PFSK-1 (cell line): ENCODE measurements around the gene CDC42BPB.

Experiments
- FOXP2 ChIP-seq: optimal IDR thresholded peaks from 2 replicates; pipeline ENCODE3; 2011; ENCODE audit warnings: borderline replicate concordance, control low read depth, inconsistent platforms; ENCODE audit not compliant: insufficient read depth; ENCODE audit errors: extremely low read length, extremely low read depth
- POLR2AphosphoS5 ChIP-seq: IDR thresholded peaks from 2 replicates; pipeline ENCODE4 v1.6.1; 2012; ENCODE audit warnings: low read depth, mild to moderate bottlenecking, control low read depth, low read length, moderate library complexity
- SIN3A ChIP-seq: IDR thresholded peaks from 2 replicates; pipeline ENCODE4 v1.6.1; 2012; ENCODE audit warnings: mild to moderate bottlenecking, low read length, moderate library complexity, borderline replicate concordance; ENCODE audit not compliant: insufficient read depth
- TAF1 ChIP-seq: IDR thresholded peaks from 2 replicates; pipeline ENCODE4 v1.6.1; 2012; ENCODE audit warnings: low read length, control low read depth, borderline replicate concordance; ENCODE audit not compliant: insufficient read depth
- TF ChIP-seq, protein P1 (sequence below), 2 experiments: IDR thresholded peaks; 2 replicates each; pipeline versions ENCODE4 v1.6.1 to v1.8.0; 2011 to 2012; ENCODE audit warnings: low read depth in 2 of 2, low read length in 2 of 2, control low read depth in 1 of 2, inconsistent platforms in 1 of 2, mild to moderate bottlenecking in 1 of 2, moderate library complexity in 1 of 2; ENCODE audit not compliant: insufficient read depth in 1 of 2

Gene CDC42BPB

DNA sequence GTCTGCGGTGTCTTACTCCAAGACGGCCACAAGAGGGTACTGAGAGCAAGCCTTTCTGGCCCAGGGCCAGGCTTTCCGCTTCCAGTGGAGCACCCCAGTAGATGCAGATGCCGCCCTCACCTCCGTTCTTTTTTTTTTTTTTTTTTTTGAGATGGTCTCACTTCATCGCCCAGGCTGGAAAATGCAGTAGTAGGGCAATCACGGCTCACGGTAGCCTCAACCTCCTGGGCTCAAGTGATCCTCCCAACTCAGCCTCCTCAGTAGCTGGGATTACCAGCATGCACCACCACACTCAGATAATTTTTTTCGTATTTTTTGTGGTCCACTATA is 21.0 kb upstream of the CDC42BPB start:
- TF ChIP-seq FOXP2 (no peak), SIN3A (no peak), TAF1 (no peak), POLR2AphosphoS5 (no peak)
- TF ChIP-seq, protein P1, sequence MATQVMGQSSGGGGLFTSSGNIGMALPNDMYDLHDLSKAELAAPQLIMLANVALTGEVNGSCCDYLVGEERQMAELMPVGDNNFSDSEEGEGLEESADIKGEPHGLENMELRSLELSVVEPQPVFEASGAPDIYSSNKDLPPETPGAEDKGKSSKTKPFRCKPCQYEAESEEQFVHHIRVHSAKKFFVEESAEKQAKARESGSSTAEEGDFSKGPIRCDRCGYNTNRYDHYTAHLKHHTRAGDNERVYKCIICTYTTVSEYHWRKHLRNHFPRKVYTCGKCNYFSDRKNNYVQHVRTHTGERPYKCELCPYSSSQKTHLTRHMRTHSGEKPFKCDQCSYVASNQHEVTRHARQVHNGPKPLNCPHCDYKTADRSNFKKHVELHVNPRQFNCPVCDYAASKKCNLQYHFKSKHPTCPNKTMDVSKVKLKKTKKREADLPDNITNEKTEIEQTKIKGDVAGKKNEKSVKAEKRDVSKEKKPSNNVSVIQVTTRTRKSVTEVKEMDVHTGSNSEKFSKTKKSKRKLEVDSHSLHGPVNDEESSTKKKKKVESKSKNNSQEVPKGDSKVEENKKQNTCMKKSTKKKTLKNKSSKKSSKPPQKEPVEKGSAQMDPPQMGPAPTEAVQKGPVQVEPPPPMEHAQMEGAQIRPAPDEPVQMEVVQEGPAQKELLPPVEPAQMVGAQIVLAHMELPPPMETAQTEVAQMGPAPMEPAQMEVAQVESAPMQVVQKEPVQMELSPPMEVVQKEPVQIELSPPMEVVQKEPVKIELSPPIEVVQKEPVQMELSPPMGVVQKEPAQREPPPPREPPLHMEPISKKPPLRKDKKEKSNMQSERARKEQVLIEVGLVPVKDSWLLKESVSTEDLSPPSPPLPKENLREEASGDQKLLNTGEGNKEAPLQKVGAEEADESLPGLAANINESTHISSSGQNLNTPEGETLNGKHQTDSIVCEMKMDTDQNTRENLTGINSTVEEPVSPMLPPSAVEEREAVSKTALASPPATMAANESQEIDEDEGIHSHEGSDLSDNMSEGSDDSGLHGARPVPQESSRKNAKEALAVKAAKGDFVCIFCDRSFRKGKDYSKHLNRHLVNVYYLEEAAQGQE (IDR thresholded peaks at IDR 0.05; ENCODE audit: insufficient read depth in 1 of 2, low read depth in 2 of 2, low read length in 2 of 2): no peak

DNA sequence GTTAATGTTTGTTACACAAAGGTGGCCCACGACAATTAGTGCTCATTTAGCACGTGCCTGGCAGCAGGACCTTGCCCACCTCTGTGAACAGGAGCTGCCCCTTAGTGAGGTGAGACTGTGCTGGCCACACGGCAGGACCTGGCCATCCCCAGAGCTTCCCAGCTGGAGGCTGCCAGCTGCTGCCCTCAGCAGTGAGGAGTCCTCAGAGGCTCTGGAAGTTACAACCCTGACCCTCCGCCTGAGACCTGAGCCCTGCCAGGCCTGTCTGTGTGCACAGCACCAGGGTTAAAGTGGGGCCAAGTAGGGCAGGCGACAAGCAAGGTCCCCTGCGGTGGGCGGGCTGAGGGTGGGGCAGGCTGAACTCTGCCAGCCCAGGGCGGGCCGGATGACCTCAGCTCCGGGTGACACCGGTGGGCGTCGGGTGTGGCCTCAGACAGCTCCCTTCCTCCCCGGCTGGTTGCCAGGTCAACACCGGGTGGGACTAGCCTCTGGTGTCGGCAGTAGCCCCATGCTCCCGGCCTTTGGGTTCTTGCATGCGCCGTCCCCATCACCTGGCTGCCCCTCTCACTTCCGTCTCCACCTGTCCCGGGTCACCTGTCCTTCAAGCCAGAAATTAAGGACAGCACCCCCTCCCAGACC is 17.5 kb upstream of the CDC42BPB start:
- TF ChIP-seq SIN3A (no peak), TAF1 (no peak), FOXP2 (peak; percentile 25), POLR2AphosphoS5 (no peak)
- TF ChIP-seq, protein P1 (IDR thresholded peaks at IDR 0.05; ENCODE audit: insufficient read depth in 1 of 2, low read depth in 2 of 2, low read length in 2 of 2): no peak

DNA sequence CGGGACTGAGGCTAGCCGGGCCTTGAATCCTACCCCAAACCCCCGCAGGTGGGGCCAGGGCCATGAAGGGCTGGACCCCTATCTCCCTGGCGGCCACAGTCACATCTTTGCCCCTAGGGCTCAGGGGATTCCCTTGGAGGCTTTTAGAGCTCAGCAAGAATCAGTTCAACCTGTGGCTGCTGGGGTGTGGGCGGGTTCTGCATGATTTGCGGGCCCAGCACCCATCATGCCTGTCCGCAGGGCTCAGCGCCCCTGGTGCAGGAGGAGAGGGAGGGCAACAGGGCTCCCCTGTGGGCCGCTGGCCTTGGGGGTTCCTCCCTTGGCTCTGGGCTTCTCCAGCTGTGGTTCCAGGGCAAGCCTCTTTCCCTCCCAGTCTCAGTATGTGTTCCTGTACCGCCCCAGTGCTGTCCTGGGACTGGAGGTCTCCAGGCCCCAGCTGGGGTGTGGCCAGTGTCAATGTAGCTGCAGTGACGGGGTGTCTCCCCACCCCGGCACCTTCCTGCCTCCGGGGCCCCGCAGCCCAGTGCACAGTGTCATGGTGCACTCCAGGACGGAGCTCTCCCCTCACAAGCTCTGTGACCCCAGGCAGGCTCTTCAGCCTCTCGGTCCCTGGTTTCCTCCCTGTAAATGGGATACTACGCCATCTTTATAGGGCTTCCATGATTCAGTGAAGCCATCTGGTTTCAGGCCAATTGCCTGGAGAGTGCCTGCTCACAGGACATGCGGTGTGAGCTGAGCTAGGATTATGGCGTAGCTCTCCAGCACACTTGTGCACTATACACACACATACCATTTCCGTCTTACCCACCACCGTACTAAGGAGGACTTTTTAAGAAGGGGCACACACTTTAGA is 16.8 kb upstream of the CDC42BPB start:
- TF ChIP-seq POLR2AphosphoS5 (no peak), FOXP2 (no peak), SIN3A (no peak), TAF1 (no peak)
- TF ChIP-seq, protein P1 (IDR thresholded peaks at IDR 0.05; ENCODE audit: insufficient read depth in 1 of 2, low read depth in 2 of 2, low read length in 2 of 2): no peak

DNA sequence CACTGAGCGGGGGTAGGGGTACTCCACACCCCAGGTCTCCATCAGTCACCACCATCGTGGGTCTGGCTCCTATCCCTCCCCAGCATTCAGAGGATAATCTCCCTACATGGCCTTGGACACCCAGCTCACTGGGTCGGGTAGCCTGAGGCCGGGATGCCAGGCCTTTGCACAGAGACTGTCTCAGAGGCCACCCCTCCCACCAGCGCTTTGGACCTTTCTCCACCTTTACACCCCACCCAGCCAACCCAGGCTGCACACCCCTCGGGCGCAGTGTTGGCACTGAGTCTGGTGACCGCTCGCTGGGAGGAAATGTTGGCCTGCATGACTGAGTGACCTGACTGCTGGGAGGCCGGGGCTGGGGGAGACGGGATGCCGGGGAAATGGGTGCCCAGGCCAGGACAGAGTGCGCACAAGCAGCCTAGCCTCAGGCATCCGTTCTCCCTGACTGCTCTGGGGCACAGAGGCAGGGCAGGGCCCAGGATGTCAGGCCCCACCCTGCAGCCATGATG is 16.1 kb upstream of the CDC42BPB start:
- no peak for TF ChIP-seq POLR2AphosphoS5
- TF ChIP-seq FOXP2: no peak
- no peak for TF ChIP-seq SIN3A
- TF ChIP-seq, protein P1 (IDR thresholded peaks at IDR 0.05; ENCODE audit: insufficient read depth in 1 of 2, low read depth in 2 of 2, low read length in 2 of 2): no peak
- TF ChIP-seq TAF1: no peak
